AG09319 (cell line): ENCODE results near the gene IGLL1.

Source experiments
- DNase-seq: peaks from one replicate; pipeline ENCODE4 v3.0.0-alpha.2; 2010; ENCODE audit warnings: low read depth; ENCODE audit errors: extremely low read depth
- TF ChIP-seq, protein P1 (sequence below): IDR thresholded peaks from 2 replicates; pipeline ENCODE4 v1.5.1; 2011; ENCODE audit warnings: low read depth, mild to moderate bottlenecking, inconsistent platforms, low read length, moderate library complexity

The IGLL1 gene

GRCh38 chr22:23571486-23571885 lies 8.6 kb downstream of the IGLL1 start:
- DNase-seq, result no peak
- TF ChIP-seq, protein P1, sequence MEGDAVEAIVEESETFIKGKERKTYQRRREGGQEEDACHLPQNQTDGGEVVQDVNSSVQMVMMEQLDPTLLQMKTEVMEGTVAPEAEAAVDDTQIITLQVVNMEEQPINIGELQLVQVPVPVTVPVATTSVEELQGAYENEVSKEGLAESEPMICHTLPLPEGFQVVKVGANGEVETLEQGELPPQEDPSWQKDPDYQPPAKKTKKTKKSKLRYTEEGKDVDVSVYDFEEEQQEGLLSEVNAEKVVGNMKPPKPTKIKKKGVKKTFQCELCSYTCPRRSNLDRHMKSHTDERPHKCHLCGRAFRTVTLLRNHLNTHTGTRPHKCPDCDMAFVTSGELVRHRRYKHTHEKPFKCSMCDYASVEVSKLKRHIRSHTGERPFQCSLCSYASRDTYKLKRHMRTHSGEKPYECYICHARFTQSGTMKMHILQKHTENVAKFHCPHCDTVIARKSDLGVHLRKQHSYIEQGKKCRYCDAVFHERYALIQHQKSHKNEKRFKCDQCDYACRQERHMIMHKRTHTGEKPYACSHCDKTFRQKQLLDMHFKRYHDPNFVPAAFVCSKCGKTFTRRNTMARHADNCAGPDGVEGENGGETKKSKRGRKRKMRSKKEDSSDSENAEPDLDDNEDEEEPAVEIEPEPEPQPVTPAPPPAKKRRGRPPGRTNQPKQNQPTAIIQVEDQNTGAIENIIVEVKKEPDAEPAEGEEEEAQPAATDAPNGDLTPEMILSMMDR, result no peak

GRCh38 chr22:23570681-23571080 lies 9.4 kb downstream of the IGLL1 start:
- TF ChIP-seq, protein P1, result no peak
- DNase-seq, result no peak

- no peak for DNase-seq
- TF ChIP-seq, protein P1, result no peak
These were observed 10.4 kb downstream of the IGLL1 start for GRCh38 chr22:23569716-23570115.

- TF ChIP-seq, protein P1, result no peak
- DNase-seq, result no peak
These were observed 10.8 kb downstream of the IGLL1 start for GRCh38 chr22:23569291-23569690.

DNA sequence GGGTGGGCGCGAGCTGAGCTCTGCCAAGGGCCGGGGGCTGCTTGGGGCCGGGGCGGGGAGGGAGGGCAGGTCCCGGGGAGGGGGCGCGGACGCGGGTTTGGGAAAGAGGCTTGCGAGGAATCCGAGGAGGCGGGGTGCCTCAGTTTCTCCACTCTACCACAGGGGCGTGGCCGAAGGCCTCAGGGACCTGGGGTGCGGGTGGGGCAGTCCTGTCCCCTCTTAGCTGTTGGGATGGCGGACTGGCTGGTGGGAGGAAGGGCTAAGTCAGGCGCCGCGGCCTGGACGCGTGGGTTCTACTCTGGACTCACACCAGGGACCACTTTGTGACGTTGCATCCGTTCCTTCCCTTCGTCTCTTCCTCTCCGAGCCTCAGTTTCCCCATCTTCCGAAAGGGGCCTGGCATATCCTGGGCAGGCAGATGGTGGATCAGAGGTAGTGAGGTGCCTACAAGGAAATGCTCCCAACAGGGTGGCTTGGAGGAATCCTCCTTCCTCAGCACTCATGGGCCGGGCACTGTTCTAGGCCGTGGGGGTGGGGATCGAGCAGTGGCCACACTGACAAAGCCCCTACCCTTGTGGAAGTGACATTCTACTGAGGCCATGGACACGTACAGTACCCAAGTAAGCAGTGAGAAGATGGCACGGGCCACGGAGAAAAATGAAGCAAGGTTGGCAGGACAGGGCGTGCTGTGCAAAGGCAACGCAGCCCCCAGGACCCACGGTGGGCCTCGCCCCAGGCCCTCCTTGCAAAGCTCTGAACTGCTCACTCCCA lies 13.2 kb downstream of the IGLL1 start:
- TF ChIP-seq, protein P1, result no peak
- no peak for DNase-seq

DNA sequence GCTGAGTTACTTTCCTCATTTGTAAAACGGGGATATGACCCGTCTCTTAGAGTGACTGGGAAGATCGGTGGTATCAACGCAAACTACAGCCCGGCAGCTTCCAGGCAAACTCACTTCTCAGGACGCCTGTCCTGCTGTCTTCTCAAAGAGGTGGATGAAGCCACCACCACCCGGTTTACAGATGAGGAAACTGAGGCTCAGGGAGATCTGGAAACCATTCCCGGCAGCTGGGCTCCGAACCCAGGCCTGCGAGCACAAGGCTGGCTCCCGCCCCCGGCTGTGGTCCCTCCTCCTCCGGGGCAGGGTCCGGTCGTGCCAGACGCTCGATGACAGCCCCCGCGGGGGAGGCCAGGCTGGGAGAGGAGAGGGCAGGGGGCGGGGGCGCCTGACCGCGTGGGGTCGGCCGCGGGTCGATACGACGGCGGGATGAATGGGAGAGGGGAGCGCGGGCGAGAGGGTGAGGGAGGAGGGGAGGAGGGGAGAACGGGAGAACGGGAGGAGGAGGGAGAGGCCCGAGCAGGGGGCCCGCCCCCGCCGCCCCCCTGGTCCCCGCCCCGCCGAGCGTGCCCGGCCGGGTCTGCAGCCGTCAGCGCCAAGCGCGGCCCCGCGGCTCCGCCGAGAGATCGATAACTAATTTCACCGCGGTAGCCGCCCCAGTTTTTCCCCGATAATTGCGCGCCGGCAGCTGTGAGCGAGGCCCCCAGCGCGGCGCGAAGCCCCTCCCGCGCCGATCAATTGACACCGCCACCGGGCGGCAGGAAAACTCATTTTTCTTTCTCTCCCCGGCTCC lies 14.0 kb downstream of the IGLL1 start:
- TF ChIP-seq, protein P1, result no peak

DNA sequence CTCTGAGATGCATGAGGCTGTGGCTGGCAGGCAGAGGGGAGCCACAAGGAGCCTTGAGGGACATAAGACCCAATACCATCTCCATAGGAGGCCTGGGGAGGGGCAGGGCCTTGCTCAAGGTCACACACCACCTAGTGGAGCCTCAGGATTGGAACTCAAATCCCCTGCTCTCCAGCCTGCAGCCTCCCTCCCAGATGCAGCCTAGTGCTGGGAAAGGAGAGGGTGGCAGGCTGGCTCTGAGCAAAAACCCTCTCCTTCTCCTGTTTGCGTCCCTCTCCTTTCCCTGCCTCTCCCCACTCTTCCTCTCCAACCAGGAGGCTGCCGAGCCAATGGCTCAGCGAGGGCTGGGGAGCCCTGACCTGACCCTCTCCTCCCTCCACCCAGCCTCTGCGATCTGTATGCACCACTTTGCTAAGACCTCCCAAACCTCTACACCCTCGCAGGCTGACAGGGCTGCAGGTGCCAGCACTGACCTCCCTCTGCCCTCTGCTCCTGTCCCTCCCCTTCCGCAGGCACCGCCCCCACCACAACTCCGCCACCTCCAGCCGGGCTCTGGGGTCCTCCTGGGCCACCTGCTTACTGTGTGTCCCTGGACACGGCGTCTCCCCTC lies 14.7 kb downstream of the IGLL1 start:
- DNase-seq, result no peak
- TF ChIP-seq, protein P1, result no peak

More for the DNA sequence above, 14.0 kb downstream of the IGLL1 start:
- no peak for DNase-seq
